Left lobe of liver (tissue), 2 donors: Measurements from ENCODE around the gene ME1. TPM values are rescaled to one million over a fixed set of nuclear protein-coding genes. Genes with fewer than 3 reads are reported as not detected.
"Not testable (repeated sequence)": the region's sequence is repeated elsewhere in the genome, so short reads cannot be mapped to it uniquely, and the experiment has no call there.

Experiments
- ATAC-seq: fragments of 200-7000 bp; cut with Tn5 transposase; one replicate; pipeline ENCODE4 v1.9.1; 2020; ENCODE audit warnings: mild to moderate bottlenecking, moderate library complexity
- DNase-seq: peaks from one replicate; pipeline ENCODE4 v3.0.0-alpha.2; 2020; ENCODE audit warnings: low spot score
- total RNA-seq: library from RNA; stranded (reverse); gene quantifications from one replicate; pipeline ENCODE4 v1.2.1, GENCODE V29; 2021
- donor health status: DM: no; HTN: no; CAD: no; lungs with moderate emphysema.
- donor health status: DM: no; HTN: yes; CAD: no.

ME1 gene
- total RNA-seq, 1 donor from 2014 or later, result 13.7 TPM

- no peak for DNase-seq
- ATAC-seq, result no peak
These were observed 170.3 kb downstream of the ME1 start for GRCh38 chr6:83260577-83260976.

DNA sequence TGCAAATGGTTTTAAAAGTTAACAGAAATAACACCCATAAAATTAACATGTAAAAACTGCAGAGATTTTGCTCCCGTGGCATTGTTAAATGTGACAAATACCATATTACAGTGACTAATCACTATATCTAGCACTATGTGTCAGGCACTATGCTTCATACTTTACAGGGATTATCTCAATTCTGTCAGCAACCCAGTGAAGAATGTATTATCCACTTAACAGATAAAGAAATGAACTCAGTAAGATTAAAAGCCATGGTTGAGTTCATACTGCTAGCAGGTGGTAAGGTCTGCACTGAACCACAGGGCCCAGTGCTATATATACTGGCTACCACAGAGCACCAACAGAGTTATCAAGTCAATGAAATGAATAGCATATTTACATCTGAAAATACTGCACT, 172.3 kb downstream of the ME1 start:
- no peak for DNase-seq
- no peak for ATAC-seq

GRCh38 chr6:83257791-83258190, 173.1 kb downstream of the ME1 start:
- DNase-seq, result no peak
- no peak for ATAC-seq

GRCh38 chr6:83256719-83257118, 174.1 kb downstream of the ME1 start:
- not testable (repeated sequence) for DNase-seq, ATAC-seq

DNA sequence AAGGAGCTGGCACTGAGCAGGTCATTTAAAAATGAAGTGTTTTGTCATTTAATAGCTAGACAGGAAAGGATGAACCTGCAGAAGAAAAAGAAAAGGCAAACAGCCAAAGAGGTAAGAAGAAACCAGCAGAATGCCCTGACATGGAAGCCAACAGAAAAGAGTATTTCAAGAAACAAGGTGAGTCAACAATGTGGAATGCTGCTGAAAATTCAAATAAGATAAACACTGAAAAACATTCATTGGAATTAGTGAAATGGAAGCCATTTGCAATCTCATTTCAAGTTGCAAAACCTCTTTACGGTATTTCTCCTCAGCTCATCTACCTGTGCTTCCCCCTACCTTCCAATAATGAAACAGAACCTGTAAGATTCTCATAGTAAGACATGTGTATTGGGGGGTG, 178.1 kb downstream of the ME1 start:
- DNase-seq (no peak), ATAC-seq (no peak)

DNA sequence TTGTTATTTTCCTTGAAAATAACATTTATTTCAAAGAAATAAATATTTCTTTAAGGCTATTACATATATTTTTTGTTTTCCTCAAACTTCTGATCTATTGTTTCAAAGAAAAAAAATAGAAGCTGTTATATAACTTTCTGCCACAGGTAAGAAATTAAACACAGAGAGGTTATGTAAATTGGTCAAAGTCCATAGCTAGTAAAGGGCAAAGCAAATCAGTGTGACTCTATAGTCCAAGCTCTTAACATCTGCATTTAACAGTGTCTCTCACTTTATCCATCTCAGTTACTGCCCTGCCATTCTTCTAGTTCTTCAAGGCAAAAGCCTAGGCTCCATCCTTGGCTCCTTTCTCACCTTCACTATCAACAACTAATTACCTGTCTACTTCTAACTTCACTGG, 180.6 kb downstream of the ME1 start:
- ATAC-seq, result peak; percentile 92
- DNase-seq, result no peak

GRCh38 chr6:83247471-83247870, 183.4 kb downstream of the ME1 start:
- ATAC-seq (no peak), DNase-seq (no peak)

DNA sequence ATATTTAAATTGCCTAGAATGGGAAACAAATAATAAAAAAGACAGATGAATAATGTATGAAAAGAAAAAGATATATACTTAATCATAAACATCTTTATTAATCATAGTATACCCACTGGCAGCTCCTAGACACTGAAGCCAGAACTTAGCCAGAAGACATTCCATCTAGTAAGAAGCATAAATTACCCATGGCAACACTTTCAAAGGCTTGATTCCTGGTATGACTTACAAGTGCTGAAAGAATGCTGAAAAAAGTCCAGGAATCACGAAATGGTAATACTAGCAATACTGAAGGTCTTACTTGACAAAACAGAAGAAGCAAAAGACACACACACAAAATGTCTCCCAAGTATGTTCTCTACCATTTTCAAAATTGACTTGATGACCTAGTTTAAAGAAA, 199.7 kb downstream of the ME1 start:
- no peak for ATAC-seq
- DNase-seq, result no peak

DNA sequence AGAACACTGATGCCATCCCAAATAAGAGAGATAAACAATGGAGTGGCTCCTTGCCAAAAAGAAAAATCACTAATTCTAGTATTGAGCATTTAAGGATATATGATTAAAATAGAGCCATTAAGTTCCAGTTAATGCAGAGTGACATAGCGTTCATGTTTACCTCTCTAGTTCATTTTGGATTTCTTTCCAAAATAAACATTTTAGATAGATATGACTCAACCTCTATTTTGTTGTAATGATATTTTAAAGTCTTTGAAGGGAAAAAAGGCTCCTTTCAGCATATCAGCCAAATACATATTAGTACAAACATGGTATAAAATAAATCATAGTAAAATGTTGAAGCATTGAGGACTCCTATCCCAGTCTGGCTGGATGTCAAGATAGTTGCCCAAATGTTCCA, 204.3 kb downstream of the ME1 start:
- ATAC-seq (no peak), DNase-seq (no peak)

GRCh38 chr6:83221889-83222479, 208.9 kb downstream of the ME1 start:
- DNase-seq, result no peak
- peak; percentile 55 for ATAC-seq

GRCh38 chr6:83221276-83221675, 209.6 kb downstream of the ME1 start:
- ATAC-seq (no peak), DNase-seq (no peak)

DNA sequence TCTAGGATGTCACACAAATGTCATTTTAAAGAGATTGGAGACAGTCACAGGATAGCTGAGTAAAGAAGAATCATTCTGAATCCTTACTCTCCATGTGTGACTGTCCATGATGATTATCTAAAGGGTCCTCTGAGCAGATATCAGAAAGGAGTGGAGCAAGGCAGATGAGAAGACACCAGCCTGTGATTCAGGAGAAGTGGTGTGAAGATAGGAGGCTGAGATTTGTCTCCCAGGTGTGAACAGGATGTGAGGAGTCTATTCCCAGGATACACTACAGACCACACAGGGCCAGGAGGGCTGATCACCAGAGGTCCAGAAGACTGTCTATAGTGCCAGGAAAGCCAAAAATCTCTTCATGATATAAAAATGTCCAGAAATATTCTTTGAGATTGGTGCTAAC, 210.7 kb downstream of the ME1 start:
- DNase-seq (no peak), ATAC-seq (no peak)

- no peak for DNase-seq
These were observed 212.2 kb downstream of the ME1 start for GRCh38 chr6:83218646-83219045.

DNA sequence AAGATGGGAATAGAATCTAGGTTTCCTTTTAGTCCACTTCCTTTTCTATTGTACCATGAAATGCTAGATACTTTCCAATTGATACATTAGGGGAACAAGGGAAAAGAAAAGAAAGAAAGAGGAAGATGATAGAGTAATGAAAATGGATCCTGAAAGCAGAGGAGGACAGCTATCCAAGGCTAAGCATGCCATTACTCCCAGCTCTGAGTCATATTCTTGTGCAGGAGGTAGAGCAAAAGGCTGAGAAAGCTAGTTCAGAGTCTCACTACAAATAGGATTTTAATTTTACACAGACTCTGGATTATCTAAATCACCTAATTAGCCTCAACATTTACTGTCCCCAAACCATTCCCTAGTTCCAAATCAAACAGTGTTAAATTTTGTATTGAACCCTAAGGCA, 214.0 kb downstream of the ME1 start:
- no peak for ATAC-seq
- no peak for DNase-seq

More at GRCh38 chr6:83218646-83219045, 212.2 kb downstream of the ME1 start:
- ATAC-seq, result no peak

DNA sequence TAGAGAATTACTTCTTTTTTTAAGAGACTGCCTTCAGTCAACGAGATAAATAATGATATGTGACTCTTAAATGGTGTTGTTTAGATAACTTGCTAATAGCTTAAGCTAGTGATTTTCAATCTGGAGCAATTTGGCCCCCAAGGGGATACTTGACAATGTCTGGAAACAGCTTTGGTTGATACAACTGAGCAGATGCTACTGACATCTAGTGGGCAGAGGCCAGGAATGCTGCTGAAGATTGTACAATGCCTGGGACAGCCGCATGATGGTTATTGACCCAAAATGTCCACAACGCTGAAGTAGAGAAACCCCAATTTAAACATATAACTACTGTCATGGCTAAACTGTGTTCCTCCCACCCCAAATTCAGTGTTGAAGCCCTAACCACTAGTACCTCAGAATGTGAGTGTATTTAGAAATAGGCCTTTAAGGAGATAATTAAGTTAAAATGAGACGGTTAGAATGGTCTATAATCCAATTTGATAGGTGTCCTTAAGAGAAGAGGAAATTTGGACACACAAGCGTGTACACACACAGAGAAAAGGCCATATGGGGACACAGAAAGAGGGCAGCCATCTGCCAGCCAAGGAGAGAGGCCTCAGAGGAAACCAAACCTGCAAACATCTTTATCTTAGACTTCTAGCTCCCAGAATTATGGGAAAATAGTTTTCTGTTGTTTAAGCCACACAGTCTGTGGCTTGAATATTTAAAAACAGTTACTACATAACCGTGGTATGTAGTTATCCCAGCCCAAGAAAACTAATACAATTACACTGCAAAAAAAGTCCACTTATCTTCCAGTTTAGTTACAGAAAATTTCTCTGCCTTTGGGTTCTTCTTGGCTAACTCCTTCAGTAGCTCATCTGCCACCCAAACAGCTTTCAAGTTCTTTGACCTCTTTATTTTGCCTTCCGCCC, 215.5 kb downstream of the ME1 start:
- DNase-seq (peak; percentile 54), ATAC-seq (peak; percentile 100)

DNA sequence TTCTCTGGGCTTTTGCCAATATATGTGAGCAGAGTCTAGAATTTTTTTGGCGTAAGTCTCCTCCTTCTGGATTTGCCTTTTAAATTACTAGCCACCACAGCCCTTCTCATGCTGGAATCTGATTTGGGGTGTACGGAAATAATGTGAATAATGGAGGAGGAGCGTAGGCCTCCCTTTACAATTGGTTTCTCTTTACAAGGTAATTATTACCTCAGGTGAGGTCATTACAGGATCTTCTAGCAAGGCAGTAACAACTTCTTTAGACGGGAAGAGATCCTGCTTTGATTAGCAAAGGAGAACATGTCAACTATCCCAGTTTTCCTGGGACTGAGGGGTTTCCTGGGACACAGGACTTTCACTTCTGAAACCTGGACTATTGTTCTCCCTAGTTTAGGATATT, 228.8 kb downstream of the ME1 start:
- ATAC-seq (no peak), DNase-seq (no peak)

- DNase-seq, result no peak
- ATAC-seq, result no peak
These were observed 231.0 kb downstream of the ME1 start for GRCh38 chr6:83199863-83200225.

DNA sequence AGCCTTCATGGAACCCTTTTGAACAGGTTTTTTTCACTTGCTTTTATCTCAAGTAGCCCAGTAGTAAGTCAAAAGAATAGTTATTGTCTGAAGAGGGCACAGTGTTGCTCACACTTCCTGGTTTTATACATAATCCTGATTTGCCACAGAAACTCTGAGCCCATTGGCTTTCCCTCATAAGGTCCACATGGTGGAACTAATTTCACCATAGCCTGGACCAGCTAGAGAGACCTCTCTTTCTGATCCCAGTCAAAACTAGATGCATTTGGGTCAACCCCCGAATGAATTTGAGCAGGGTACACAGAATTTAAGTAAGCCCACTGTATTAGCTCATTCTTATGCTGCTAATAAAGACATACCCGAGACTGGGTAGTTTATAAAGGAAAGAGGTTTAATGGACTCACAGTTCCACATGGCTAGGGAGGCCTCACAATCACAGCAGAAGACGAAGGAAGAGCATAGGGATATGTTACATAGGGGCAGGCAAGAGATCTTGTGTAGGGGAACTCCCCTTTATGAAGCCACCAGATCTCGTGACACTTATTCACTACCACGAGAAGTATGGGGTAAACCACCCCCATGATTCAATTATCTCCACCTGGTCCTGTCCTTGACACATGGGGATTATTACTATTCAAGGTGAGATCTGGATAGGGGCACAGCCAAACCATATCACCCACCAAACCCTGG, 231.5 kb downstream of the ME1 start:
- DNase-seq (no peak), ATAC-seq (no peak)

GRCh38 chr6:83198486-83199172, 232.2 kb downstream of the ME1 start:
- no peak for DNase-seq

DNA sequence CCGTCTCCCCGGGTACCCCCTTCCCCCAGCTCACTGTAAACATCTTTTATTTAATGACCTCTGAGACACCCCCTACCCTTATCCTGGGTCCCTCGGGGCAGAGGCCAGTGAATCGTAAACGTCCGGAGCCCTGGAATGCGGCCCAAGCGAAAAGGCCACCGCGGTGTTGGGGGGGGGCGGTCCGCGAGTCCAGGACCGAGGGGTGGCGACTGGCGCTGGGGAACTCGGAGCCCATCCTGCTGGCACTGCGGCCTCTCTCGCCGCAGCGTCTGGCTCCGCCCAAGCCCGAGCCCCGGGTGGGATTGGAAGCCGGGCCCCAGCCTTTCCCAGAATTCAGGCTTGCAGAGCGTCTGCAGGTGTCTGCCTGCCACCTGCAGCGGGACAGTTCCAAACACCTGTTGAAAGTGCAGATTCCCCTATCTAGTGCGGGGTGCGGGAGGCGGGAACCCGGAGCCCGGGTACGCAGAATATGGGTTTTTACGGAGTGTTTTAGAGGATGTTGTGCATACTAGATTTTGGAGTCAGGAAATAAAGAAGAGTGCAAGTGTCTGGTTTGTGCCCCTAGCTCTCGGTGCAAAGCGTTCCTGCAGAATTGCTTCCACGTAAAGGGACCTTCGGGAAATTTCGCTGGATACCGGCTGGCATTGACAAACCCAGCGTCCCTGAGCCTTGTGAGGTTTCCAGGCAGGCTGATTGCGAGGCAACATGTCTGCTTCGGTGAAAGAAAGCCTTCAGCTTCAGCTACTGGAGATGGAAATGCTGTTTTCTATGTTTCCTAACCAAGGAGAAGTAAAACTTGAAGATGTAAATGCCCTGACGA, 236.9 kb downstream of the ME1 start:
- ATAC-seq, result peak; percentile 74

More at GRCh38 chr6:83198486-83199172, 232.2 kb downstream of the ME1 start:
- ATAC-seq, result no peak

More for the DNA sequence above, 236.9 kb downstream of the ME1 start:
- peak; percentile 69 for DNase-seq
